Transverse colon (tissue), 4 donors: ENCODE results near the gene LINGO3. TPM values are rescaled to one million over a fixed set of nuclear protein-coding genes. Genes with fewer than 3 reads are reported as not detected.

Source experiments
- DNase-seq: peaks from one replicate; pipeline ENCODE4 v3.0.0-alpha.2; 2019
- H3K27ac ChIP-seq, 4 donors: fragments of 200-600 bp; sonication (generic); 2 replicates each; pipeline ENCODE4 v1.5.1; 2016 to 2018; ENCODE audit warnings: inconsistent platforms in 4 of 4
- H3K27me3 ChIP-seq: fragments of 200-600 bp; sonication (generic); 2 replicates; pipeline ENCODE4 v1.5.1; 2017; ENCODE audit warnings: inconsistent platforms
- H3K36me3 ChIP-seq, 4 donors: fragments of 200-600 bp; sonication (generic); 2 replicates each; pipeline ENCODE4 v1.5.1; 2017 to 2019; ENCODE audit warnings: inconsistent platforms in 4 of 4
- H3K4me1 ChIP-seq, 4 donors: fragments of 200-600 bp; sonication (generic); 2 replicates each; pipeline ENCODE4 v1.5.1; 2017 to 2020; ENCODE audit warnings: inconsistent platforms in 4 of 4
- H3K4me3 ChIP-seq, 4 donors: fragments of 200-600 bp; sonication (generic); 1 replicate in 1 of 4; 2 replicates in 3 of 4; pipeline versions ENCODE4 v1.5.1 to v1.6.1; 2017 to 2019; ENCODE audit warnings: inconsistent platforms in 4 of 4
- H3K9me3 ChIP-seq, 2 donors: fragments of 200-600 bp; sonication (generic); 2 replicates each; pipeline ENCODE4 v1.5.1; 2017 to 2019; ENCODE audit warnings: inconsistent platforms in 2 of 2
- CTCF ChIP-seq, 5 experiments: fragments of 200-600 bp in 3 of 5; fragments of 450-650 bp in 2 of 5; sonication (generic) in 3 of 5; IDR thresholded peaks; 1 replicate in 2 of 5; 2 replicates in 3 of 5; pipeline ENCODE4 v1.5.1; 2016 to 2017; ENCODE audit warnings: antibody characterized with exemption in 5 of 5, inconsistent platforms in 3 of 5, mild to moderate bottlenecking in 2 of 5, moderate library complexity in 1 of 5
- EP300 ChIP-seq: sonication (generic); formaldehyde crosslinking; IDR thresholded peaks from one replicate; pipeline ENCODE4 v1.6.1; 2017; ENCODE audit warnings: antibody characterized with exemption, low read depth
- POLR2A ChIP-seq: fragments of 450-650 bp; IDR thresholded peaks from one replicate; pipeline ENCODE4 v1.6.1; 2016; ENCODE audit warnings: antibody characterized with exemption, mild to moderate bottlenecking, moderate library complexity
- POLR2AphosphoS5 ChIP-seq, 3 donors: sonication (generic); formaldehyde crosslinking; IDR thresholded peaks; one replicate each; pipeline ENCODE4 v1.6.1; 2016; ENCODE audit warnings: antibody characterized with exemption in 3 of 3
- WGBS, 2 donors: methylation state at CpG; one replicate each; pipeline ENCODE4 v1.1.5; 2018; ENCODE audit warnings: low coverage in 1 of 2; 5-methylcytosine and 5-hydroxymethylcytosine counted together
- in situ Hi-C, 4 donors: fragments of 200-750 bp; cut with MboI; loops; one replicate each; pipeline versions ENCODE4 v1.15.0 to v1.15.1; 2017; ENCODE audit warnings: low sequenced_read_pairs in 3 of 4, low pct_ligation_motif_present in 1 of 4, low pct_unique_long_range_greater_than_20kb in 1 of 4
- intact Hi-C: fragments of 100-400 bp; cut with DNase I; formaldehyde crosslinking; loops from one replicate; pipeline ENCODE4 v1.15.1; 2023; ENCODE audit warnings: low total_unique reads
- total RNA-seq, 4 donors: library from RNA; depleted of rRNA; stranded (reverse); fragments of >200 nt; gene quantifications; one replicate each; pipeline ENCODE4 v1.1.0, GENCODE V29; 2016

The LINGO3 gene
- total RNA-seq, result 1 to 10 TPM in 1 of 4 donors, under 1 TPM in 2, not detected in 1; 0.27 to 1.5 (median 0.64) TPM

GRCh38 chr19:2308114-2308556, at the start of gene LINGO3:
TSS of gene LINGO3 (minus strand) at chr19:2308154. CDS start at chr19:2291776, 16,378 bp downstream.
- no peaks in the 10 kb centered on the region for H3K9me3 ChIP-seq
- WGBS, 2 donors, result 7% methylated on average over 32 of the region's 63 CpGs; no CpG with 5 or more reads in 1 of the 2 donors
- intact Hi-C loops (no loop called here), in situ Hi-C loops (loop anchor here in 1 of 4 donors (25.0 kb wide), 1 partner anchor 304 kb away; no protein-coding TSS in a partner anchor)
- DNase-seq, result no peak
- no peaks in the 10 kb centered on the region for H3K36me3 ChIP-seq
- TF ChIP-seq CTCF (IDR thresholded peaks at IDR 0.05) (no peak), POLR2A (no peak), EP300 (no peak), POLR2AphosphoS5 (IDR thresholded peaks at IDR 0.05) (no peak)
- H3K27me3 ChIP-seq, result peaks cover 85% of the 10 kb centered on the region
- H3K4me3 ChIP-seq, result peak within 1 kb of the TSS in 2 of 4 donors; percentile 11 to 40
- peaks cover 0 to 14% (median 4%) of the 10 kb centered on the region in 4 donors for H3K4me1 ChIP-seq
- H3K27ac ChIP-seq, result no peak within 1 kb of the TSS

GRCh38 chr19:2356036-2356646, 48.2 kb upstream of the LINGO3 start:
- DNase-seq, result no peak
- 77% methylated on average over 21 of the region's 21 CpGs; no CpG with 5 or more reads in 1 of the 2 donors for WGBS, 2 donors
- no peak overlapping the region for H3K27ac ChIP-seq
- H3K9me3 ChIP-seq, result no peaks in the 10 kb centered on the region
- no peak overlapping the region for H3K4me3 ChIP-seq
- intact Hi-C loops, result no loop called here
- H3K4me1 ChIP-seq, result peaks cover 0 to 4% (median 0%) of the 10 kb centered on the region in 4 donors
- H3K27me3 ChIP-seq, result peaks cover 20% of the 10 kb centered on the region
- TF ChIP-seq POLR2A, result no peak
- no peak for TF ChIP-seq EP300
- TF ChIP-seq POLR2AphosphoS5 (IDR thresholded peaks at IDR 0.05), result no peak
- no peak for TF ChIP-seq CTCF (IDR thresholded peaks at IDR 0.05)
- H3K36me3 ChIP-seq, result peaks cover 0 to 4% (median 2%) of the 10 kb centered on the region in 4 donors
- in situ Hi-C loops, result no loop called here

GRCh38 chr19:2355168-2356035, 47.4 kb upstream of the LINGO3 start:
- Histone ChIP-seq H3K27ac (no peak overlapping the region), H3K9me3 (no peaks in the 10 kb centered on the region), H3K27me3 (peaks cover 16% of the 10 kb centered on the region), H3K4me3 (no peak overlapping the region), H3K4me1 (peaks cover 0 to 4% (median 0%) of the 10 kb centered on the region in 4 donors), H3K36me3 (peaks cover 0 to 4% (median 2%) of the 10 kb centered on the region in 4 donors)
- in situ Hi-C loops, result no loop called here
- DNase-seq, result no peak
- TF ChIP-seq CTCF (IDR thresholded peaks at IDR 0.05) (no peak), POLR2A (no peak), POLR2AphosphoS5 (IDR thresholded peaks at IDR 0.05) (no peak), EP300 (no peak)
- 87 to 100% methylated on average over 7 to 24 of the region's 24 CpGs for WGBS, 2 donors
- intact Hi-C loops, result no loop called here

GRCh38 chr19:2354670-2355069, 46.7 kb upstream of the LINGO3 start:
- DNase-seq, result no peak
- intact Hi-C loops (no loop called here), in situ Hi-C loops (no loop called here)
- no peak overlapping the region for H3K27ac ChIP-seq
- peaks cover 0 to 4% (median 0%) of the 10 kb centered on the region in 4 donors for H3K4me1 ChIP-seq
- peaks cover 8% of the 10 kb centered on the region for H3K27me3 ChIP-seq
- H3K36me3 ChIP-seq, result peaks cover 0 to 4% (median 2%) of the 10 kb centered on the region in 4 donors
- TF ChIP-seq POLR2AphosphoS5 (IDR thresholded peaks at IDR 0.05) (no peak), POLR2A (no peak), EP300 (no peak), CTCF (IDR thresholded peaks at IDR 0.05) (no peak)
- WGBS, 2 donors, result 93% methylated on average over 17 of the region's 17 CpGs; no CpG with 5 or more reads in 1 of the 2 donors
- H3K9me3 ChIP-seq, result no peaks in the 10 kb centered on the region
- no peak overlapping the region for H3K4me3 ChIP-seq
